ENCODE results near the gene ZNF324B.

GRCh38 chr19:58468216-58468839, 16.9 kb downstream of the ZNF324B start:
- TF ChIP-seq CTCF (IDR thresholded peaks at IDR 0.05; ENCODE audit: insufficient read depth, low read length, poor library complexity, severe bottlenecking): no peak
- no peak for TF ChIP-seq EZH2phosphoT487 (conservative IDR thresholded peaks at IDR 0.05; ENCODE audit: low read length)

Data from SU-DHL-6 (cell line).